NCI-H2081 treated with DMSO at 0.1 percent for 48 hours (cell line): Measurements from ENCODE around the gene TIMD4.
A peak's percentile ranks its signal among the peaks of the same experiment; 100 is the strongest.

Experiments
- DNase-seq: peaks from one replicate; lab custom pipeline; 2025; lab: John Stamatoyannopoulos, UW

Gene TIMD4

GRCh38 chr5:156922207-156922792 is 40.7 kb downstream of the TIMD4 start:
- DNase-seq, result no peak

GRCh38 chr5:156920861-156921431 is 42.1 kb downstream of the TIMD4 start:
- DNase-seq, result no peak

- DNase-seq, result no peak
Observed at GRCh38 chr5:156920042-156920860, 42.8 kb downstream of the TIMD4 start.

GRCh38 chr5:156918311-156918845 is 44.6 kb downstream of the TIMD4 start:
- DNase-seq, result no peak

- DNase-seq, result no peak
Observed at GRCh38 chr5:156914371-156914737, 48.7 kb downstream of the TIMD4 start.

- peak; percentile 96 for DNase-seq
Observed at GRCh38 chr5:156913719-156914370, 49.2 kb downstream of the TIMD4 start.

- DNase-seq, result no peak
Observed at GRCh38 chr5:156913355-156913718, 49.7 kb downstream of the TIMD4 start.

GRCh38 chr5:156912869-156913268 is 50.2 kb downstream of the TIMD4 start:
- DNase-seq, result no peak

GRCh38 chr5:156909180-156909579 is 53.8 kb downstream of the TIMD4 start:
- no peak for DNase-seq

- no peak for DNase-seq
Observed at GRCh38 chr5:156907667-156908066, 55.4 kb downstream of the TIMD4 start.

GRCh38 chr5:156906807-156907206 is 56.2 kb downstream of the TIMD4 start:
- DNase-seq, result no peak

- DNase-seq, result no peak
Observed at GRCh38 chr5:156896546-156896945, 66.5 kb downstream of the TIMD4 start.

GRCh38 chr5:156893517-156893916 is 69.5 kb downstream of the TIMD4 start:
- no peak for DNase-seq

- no peak for DNase-seq
Observed at GRCh38 chr5:156892864-156893263, 70.2 kb downstream of the TIMD4 start.

GRCh38 chr5:156892223-156892622 is 70.8 kb downstream of the TIMD4 start:
- DNase-seq, result no peak

- DNase-seq, result no peak
Observed at GRCh38 chr5:156888520-156888919, 74.5 kb downstream of the TIMD4 start.

GRCh38 chr5:156883316-156883875 is 79.6 kb downstream of the TIMD4 start:
- no peak for DNase-seq

- DNase-seq, result peak; percentile 64
Observed at GRCh38 chr5:156879665-156880285, 83.3 kb downstream of the TIMD4 start.

GRCh38 chr5:156871212-156871611 is 91.8 kb downstream of the TIMD4 start:
- DNase-seq, result no peak

GRCh38 chr5:156870498-156870839 is 92.6 kb downstream of the TIMD4 start:
- DNase-seq, result no peak
